OCI-LY7 (cell line): Measurements from ENCODE around the gene KLF16. TPM values are rescaled to one million over a fixed set of nuclear protein-coding genes. Genes with fewer than 3 reads are reported as not detected.

Source experiments
- BruUV-seq: library from RNA; stranded (reverse); fragments of 400-500 nt; replicated peaks from 2 replicates; lab custom pipeline; 2021; lab: Mats Ljungman, UMichigan
- CTCF ChIA-PET: fragments of 300-600 bp; sonication (Branson Sonifier 250); formaldehyde crosslinking; loops from one replicate; lab custom pipeline; 2022; ENCODE audit warnings: antibody characterized with exemption; ENCODE audit not compliant: unreplicated experiment; lab: Charles Lee
- POLR2A ChIA-PET: fragments of 300-600 bp; sonication (Branson Sonifier 250); formaldehyde crosslinking; loops from one replicate; lab custom pipeline; 2022; ENCODE audit warnings: antibody characterized with exemption; lab: Charles Lee
- DNase-seq: peaks from one replicate; pipeline ENCODE4 v3.0.0-alpha.2; 2015; ENCODE audit warnings: low spot score
- H2AFZ ChIP-seq: fragments of 200-600 bp; sonication (generic), shearing (Covaris generic); 2 replicates; pipeline ENCODE4 v1.6.1; 2014; ENCODE audit warnings: mild to moderate bottlenecking, antibody characterized with exemption, low read length, moderate library complexity
- H3K27ac ChIP-seq: fragments of 200-600 bp; sonication (generic); 2 replicates; pipeline ENCODE4 v1.5.1; 2014; ENCODE audit warnings: mixed run types, low read depth, mild to moderate bottlenecking, moderate library complexity, low read length, inconsistent platforms; ENCODE audit not compliant: poor library complexity, severe bottlenecking
- H3K36me3 ChIP-seq: fragments of 200-600 bp; sonication (generic); 2 replicates; pipeline ENCODE4 v1.6.1; 2014; ENCODE audit warnings: mild to moderate bottlenecking, antibody characterized with exemption, low read length, moderate library complexity, mixed read lengths; ENCODE audit not compliant: insufficient read depth
- H3K4me1 ChIP-seq: fragments of 200-600 bp; sonication (generic); 2 replicates; pipeline ENCODE4 v1.5.1; 2014; ENCODE audit warnings: mild to moderate bottlenecking, low read length; ENCODE audit not compliant: insufficient read depth, poor library complexity, severe bottlenecking
- H3K4me2 ChIP-seq: fragments of 200-600 bp; sonication (generic); 2 replicates; pipeline ENCODE4 v1.6.1; 2014; ENCODE audit warnings: mild to moderate bottlenecking, low read length
- H3K4me3 ChIP-seq: fragments of 200-600 bp; sonication (generic); 2 replicates; pipeline ENCODE4 v1.5.1; 2014; ENCODE audit warnings: mild to moderate bottlenecking, low read depth, low read length; ENCODE audit not compliant: poor library complexity, severe bottlenecking
- H3K79me2 ChIP-seq: fragments of 200-600 bp; sonication (generic); 2 replicates; pipeline ENCODE4 v1.6.1; 2016; ENCODE audit warnings: low read depth, mild to moderate bottlenecking, low read length, moderate library complexity, mixed read lengths; ENCODE audit not compliant: insufficient read depth
- H3K9me2 ChIP-seq: fragments of 200-600 bp; sonication (generic); 2 replicates; pipeline ENCODE4 v1.6.1; 2016; ENCODE audit warnings: mild to moderate bottlenecking, low read length, mixed read lengths; ENCODE audit not compliant: insufficient read depth
- H3K9me3 ChIP-seq: fragments of 200-600 bp; sonication (generic); 2 replicates; pipeline ENCODE4 v1.6.1; 2014; ENCODE audit warnings: mild to moderate bottlenecking, mixed run types, low read length, mixed read lengths
- H4K20me1 ChIP-seq: fragments of 200-600 bp; sonication (generic); 2 replicates; pipeline ENCODE4 v1.6.1; 2014; ENCODE audit warnings: mild to moderate bottlenecking, antibody characterized with exemption, low read length, moderate library complexity, mixed read lengths; ENCODE audit not compliant: insufficient read depth
- CTCF ChIP-seq: fragments of 200-600 bp; sonication (generic); conservative IDR thresholded peaks from 2 replicates; pipeline ENCODE4 v1.5.1; 2014; ENCODE audit warnings: mild to moderate bottlenecking, antibody characterized with exemption, low read length, moderate library complexity, mixed read lengths
- EZH2phosphoT487 ChIP-seq: fragments of 200-600 bp; sonication (generic); IDR thresholded peaks from 2 replicates; pipeline ENCODE4 v1.6.1; 2018; ENCODE audit warnings: low read depth, borderline replicate concordance, mild to moderate bottlenecking, mixed run types, antibody characterized with exemption, low read length, moderate library complexity, mixed read lengths
- intact Hi-C: fragments of 100-400 bp; cut with micrococcal nuclease; formaldehyde crosslinking; loops from one replicate; pipeline ENCODE4 v1.10.0; 2022; ENCODE audit not compliant: unreplicated experiment
- total RNA-seq, 2 experiments: library from RNA; depleted of rRNA in 1 of 2; stranded (reverse); fragments of >200 nt in 1 of 2; shearing (Covaris generic) in 1 of 2; gene quantifications; 2 replicates each; pipeline ENCODE4 v1.2.3, GENCODE V29; 2014 to 2022

KLF16 gene
- total RNA-seq, 2 experiments from 2014 or later: 9.6 to 44.4 TPM

- no peak overlapping the region for H2AFZ ChIP-seq
- no peaks in the 10 kb centered on the region for H3K9me2 ChIP-seq
- peak overlapping the region; percentile 2; the same call in 1 of the 2 replicates for H3K4me2 ChIP-seq
- no peak overlapping the region for H3K4me3 ChIP-seq
- no peak overlapping the region for H3K27ac ChIP-seq
- TF ChIP-seq CTCF (no peak), EZH2phosphoT487 (no peak)
- ChIA-PET POLR2A (no interaction called here), CTCF (no interaction called here)
- H3K9me3 ChIP-seq: no peaks in the 10 kb centered on the region
- peaks cover 48% of the 10 kb centered on the region for H3K79me2 ChIP-seq
- H4K20me1 ChIP-seq: peaks cover 5% of the 10 kb centered on the region
- peaks cover 32% of the 10 kb centered on the region for H3K4me1 ChIP-seq
- H3K36me3 ChIP-seq: peaks cover 12% of the 10 kb centered on the region; the same call in 1 of the 2 replicates
- DNase-seq: no peak
- intact Hi-C loops: loop anchor here (10.0 kb wide), 1 partner anchor 178 kb away; no protein-coding TSS in a partner anchor
- BruUV-seq: no TSS peak
These were observed 43.7 kb upstream of the KLF16 start for GRCh38 chr19:1906985-1907562.

GRCh38 chr19:1905863-1906375 lies 42.5 kb upstream of the KLF16 start:
- no TSS peak for BruUV-seq
- H2AFZ ChIP-seq: no peak overlapping the region; the same call in 1 of the 2 replicates
- peaks cover 40% of the 10 kb centered on the region for H3K79me2 ChIP-seq

More at GRCh38 chr19:1905863-1906375, 42.5 kb upstream of the KLF16 start:
- CTCF ChIA-PET: no interaction called here
- peak overlapping the region; percentile 100 for H3K4me2 ChIP-seq
- peaks cover 5% of the 10 kb centered on the region for H4K20me1 ChIP-seq
- intact Hi-C loops: loop anchor here (1.0 to 10.0 kb wide), 4 partner anchors 9 to 179 kb away; no protein-coding TSS in a partner anchor
- TF ChIP-seq EZH2phosphoT487 (no peak), CTCF (no peak)
- peak overlapping the region; percentile 71 for H3K4me3 ChIP-seq
- H3K36me3 ChIP-seq: peaks cover 8% of the 10 kb centered on the region; the same call in 1 of the 2 replicates
- no peak for DNase-seq
- H3K27ac ChIP-seq: peak overlapping the region; percentile 97
- POLR2A ChIA-PET: no interaction called here
- H3K4me1 ChIP-seq: peaks cover 32% of the 10 kb centered on the region
- no peaks in the 10 kb centered on the region for H3K9me3 ChIP-seq
- no peaks in the 10 kb centered on the region for H3K9me2 ChIP-seq
